ENCODE data around the gene ZNF536.
"Not testable (repeated sequence)": the region's sequence is repeated elsewhere in the genome, so short reads cannot be mapped to it uniquely, and the experiment has no call there.

The ZNF536 gene

DNA sequence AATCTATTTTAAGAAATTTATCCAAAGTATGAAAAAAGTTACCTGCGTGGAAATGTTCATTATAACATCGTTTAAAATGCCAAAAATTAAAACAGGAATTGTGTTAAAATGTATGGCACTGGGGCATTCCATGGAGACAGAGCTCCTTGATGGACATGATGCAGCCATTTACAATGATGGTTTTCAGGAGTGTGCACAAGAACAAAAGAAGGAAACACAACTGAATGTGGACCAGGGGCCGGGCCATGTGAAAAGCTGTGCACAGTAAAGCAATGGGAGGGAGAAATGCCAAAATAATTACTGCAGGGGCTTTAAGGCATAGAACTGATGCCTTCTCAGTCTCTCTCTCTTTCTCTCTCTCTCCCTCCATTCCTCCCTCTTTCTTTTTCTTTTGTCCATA, 115.0 kb downstream of the ZNF536 start:
- no peak overlapping the region for H3K4me3 ChIP-seq (ENCODE audit: low read depth, low read length)
- TF ChIP-seq, protein P1, sequence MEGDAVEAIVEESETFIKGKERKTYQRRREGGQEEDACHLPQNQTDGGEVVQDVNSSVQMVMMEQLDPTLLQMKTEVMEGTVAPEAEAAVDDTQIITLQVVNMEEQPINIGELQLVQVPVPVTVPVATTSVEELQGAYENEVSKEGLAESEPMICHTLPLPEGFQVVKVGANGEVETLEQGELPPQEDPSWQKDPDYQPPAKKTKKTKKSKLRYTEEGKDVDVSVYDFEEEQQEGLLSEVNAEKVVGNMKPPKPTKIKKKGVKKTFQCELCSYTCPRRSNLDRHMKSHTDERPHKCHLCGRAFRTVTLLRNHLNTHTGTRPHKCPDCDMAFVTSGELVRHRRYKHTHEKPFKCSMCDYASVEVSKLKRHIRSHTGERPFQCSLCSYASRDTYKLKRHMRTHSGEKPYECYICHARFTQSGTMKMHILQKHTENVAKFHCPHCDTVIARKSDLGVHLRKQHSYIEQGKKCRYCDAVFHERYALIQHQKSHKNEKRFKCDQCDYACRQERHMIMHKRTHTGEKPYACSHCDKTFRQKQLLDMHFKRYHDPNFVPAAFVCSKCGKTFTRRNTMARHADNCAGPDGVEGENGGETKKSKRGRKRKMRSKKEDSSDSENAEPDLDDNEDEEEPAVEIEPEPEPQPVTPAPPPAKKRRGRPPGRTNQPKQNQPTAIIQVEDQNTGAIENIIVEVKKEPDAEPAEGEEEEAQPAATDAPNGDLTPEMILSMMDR (conservative IDR thresholded peaks at IDR 0.05; ENCODE audit: low read depth, low read length) = no peak
- no peak for DNase-seq (ENCODE audit: low read depth)

DNA sequence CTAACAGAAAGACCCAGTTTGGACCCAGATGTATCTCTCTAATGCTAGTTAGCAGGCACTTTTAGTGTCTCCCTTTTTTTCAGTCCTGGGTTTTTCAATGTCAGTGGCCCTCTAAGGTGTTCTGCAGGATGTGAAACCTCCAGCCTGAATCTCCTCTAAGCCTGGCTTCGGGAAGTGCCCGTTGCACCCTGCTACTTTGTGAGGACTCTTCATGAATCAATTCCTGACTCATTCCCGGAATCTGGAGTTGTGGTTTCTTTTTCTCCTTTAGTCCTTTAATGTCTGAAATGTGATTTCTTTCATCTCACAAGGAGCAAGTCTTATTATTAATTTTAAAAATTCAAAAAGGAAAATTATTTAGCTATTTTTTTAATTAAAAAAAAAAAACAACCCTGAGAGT, 116.0 kb downstream of the ZNF536 start:
- TF ChIP-seq, protein P1 (conservative IDR thresholded peaks at IDR 0.05; ENCODE audit: low read depth, low read length) = no peak

DNA sequence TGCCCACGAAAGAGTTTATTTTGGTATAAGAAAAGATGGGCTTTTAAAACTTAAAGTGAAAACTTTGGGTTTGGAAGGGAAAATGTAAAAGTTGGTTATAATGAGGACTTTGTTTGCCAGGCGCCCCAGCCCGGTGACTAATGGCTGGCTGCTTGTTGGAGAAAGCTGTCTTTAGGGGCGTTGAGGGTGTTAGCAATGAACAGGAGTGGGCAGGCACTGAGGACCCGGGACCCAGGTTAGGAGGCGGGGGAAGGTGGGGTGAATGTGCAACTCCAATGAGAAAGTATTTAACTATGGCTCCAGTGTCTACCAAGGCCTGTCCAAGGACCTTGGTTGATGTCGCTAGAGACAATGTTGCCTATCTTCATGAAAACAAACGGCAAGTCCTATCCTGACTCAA, 118.6 kb downstream of the ZNF536 start:
- no peak for DNase-seq (ENCODE audit: low read depth)
- TF ChIP-seq, protein P1 (conservative IDR thresholded peaks at IDR 0.05; ENCODE audit: low read depth, low read length) = no peak
- H3K4me3 ChIP-seq (ENCODE audit: low read depth, low read length) = no peak overlapping the region

More for the DNA sequence above, 116.0 kb downstream of the ZNF536 start:
- no peak overlapping the region for H3K4me3 ChIP-seq (ENCODE audit: low read depth, low read length)
- no peak for DNase-seq (ENCODE audit: low read depth)

DNA sequence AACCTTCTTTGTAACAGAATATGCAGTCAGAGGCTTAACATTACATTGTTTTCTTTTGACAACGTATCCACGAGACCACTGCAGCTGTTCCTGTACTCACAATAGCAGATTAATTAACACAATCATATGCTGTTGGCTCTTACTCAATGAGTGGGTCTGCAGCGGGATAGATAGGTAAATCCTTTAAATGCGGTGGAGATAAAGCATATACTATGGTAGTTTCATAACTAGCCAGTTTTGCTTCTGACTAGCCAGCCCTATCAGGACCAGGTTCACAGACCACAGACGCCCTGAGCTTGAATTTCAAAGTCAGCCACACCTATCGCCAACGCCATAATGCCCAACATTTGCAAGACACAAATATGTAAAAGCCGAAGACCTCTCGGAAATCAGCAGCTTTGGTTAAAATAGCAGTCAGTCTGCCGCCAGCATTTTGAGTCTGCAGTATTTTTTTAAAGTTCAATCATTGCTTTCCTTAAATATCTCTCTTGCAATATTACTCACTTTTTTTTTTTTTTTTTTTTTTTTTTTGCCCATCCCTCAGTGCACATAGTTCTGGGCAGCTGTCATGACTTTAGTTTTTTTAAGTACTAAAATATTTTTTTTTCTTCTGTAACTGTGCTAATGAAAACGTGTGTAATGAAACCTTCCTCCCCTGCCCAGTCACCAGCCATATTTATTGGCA, 120.5 kb downstream of the ZNF536 start:
- TF ChIP-seq, protein P1 (conservative IDR thresholded peaks at IDR 0.05; ENCODE audit: low read depth, low read length) = no peak
- H3K4me3 ChIP-seq (ENCODE audit: low read depth, low read length) = no peak overlapping the region
- DNase-seq (ENCODE audit: low read depth) = no peak

DNA sequence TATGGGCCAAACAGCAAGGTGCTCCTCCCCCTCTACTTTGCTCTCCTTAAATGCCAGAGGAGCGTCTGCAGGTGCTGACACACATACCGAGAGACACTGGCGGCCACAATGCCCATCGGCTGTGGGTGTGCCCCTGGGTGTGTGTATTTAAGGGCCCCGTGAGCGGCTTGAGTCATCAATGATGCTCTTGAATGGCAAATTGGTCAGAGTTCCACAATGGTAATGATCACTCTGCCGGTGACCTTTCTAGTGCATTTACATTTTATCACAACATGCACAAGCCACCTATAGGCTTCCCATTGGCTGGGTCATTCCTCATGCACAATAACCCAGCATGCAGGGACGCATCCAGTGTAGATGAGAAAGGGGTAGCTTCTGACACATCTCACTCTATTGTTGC, 124.8 kb downstream of the ZNF536 start:
- no peak for DNase-seq (ENCODE audit: low read depth)
- TF ChIP-seq, protein P1 (conservative IDR thresholded peaks at IDR 0.05; ENCODE audit: low read depth, low read length) = no peak

DNA sequence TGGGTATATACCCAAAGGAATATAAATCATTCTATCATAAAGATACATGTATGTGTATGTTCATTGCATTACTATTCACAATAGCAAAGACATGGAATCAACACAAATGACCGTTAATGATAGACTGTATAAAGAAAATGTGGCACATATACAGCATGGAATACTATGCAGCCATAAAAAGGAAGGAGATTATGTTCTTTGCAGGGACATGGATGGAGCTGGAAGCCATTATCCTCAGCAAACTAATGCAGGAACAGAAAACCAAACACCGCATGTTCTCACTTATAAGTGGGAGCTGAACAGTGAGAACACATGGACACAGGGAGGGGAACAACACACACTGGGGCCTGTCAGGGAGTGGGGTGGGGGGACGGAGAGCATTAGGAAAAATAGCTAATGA, 125.9 kb downstream of the ZNF536 start:
- not testable (repeated sequence) for H3K4me3 ChIP-seq (ENCODE audit: low read depth, low read length)

More for the DNA sequence above, 124.8 kb downstream of the ZNF536 start:
- H3K4me3 ChIP-seq (ENCODE audit: low read depth, low read length) = no peak overlapping the region

DNA sequence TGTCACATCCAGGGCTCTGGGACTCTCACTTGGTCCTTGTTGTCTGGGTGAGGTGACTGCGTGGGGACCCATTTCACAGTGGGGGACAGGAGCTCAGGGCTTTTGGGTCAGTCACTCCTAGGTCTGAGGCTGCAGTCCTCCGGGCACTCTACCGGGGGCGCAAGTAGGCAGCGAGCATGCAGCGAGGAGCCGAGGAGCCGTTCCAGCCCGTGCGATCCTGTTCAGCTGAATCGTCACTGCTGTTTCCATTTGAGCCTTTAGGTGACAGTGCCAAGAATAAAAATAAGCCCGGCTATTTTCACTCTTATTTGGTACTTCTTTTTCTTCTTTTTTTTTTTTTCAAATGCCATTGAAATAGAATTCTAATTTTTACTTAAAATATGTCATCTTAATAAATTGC, 126.5 kb downstream of the ZNF536 start:
- no peak for DNase-seq (ENCODE audit: low read depth)

More for the DNA sequence above, 125.9 kb downstream of the ZNF536 start:
- not testable (repeated sequence) for DNase-seq (ENCODE audit: low read depth)

More for the DNA sequence above, 126.5 kb downstream of the ZNF536 start:
- TF ChIP-seq, protein P1 (conservative IDR thresholded peaks at IDR 0.05; ENCODE audit: low read depth, low read length) = no peak
- no peak overlapping the region for H3K4me3 ChIP-seq (ENCODE audit: low read depth, low read length)
